Activated naive CD4-positive, alpha-beta T cell treated with anti-CD3 and anti-CD28 coated beads, Interleukin-2, amount 50 U/mL, for 24 hours (primary cell): Measurements from ENCODE around the gene GPC6.

Source experiments
- H3K27ac Mint-ChIP-seq: one replicate; pipeline ENCODE4 v1.8.0; 2021; ENCODE audit warnings: mild to moderate bottlenecking, mixed read lengths
- H3K27me3 Mint-ChIP-seq: one replicate; pipeline ENCODE4 v1.8.0; 2021; ENCODE audit warnings: mixed read lengths
- H3K36me3 Mint-ChIP-seq: one replicate; pipeline ENCODE4 v1.8.0; 2021; ENCODE audit warnings: mixed read lengths
- H3K4me1 Mint-ChIP-seq: one replicate; pipeline ENCODE4 v1.8.0; 2021; ENCODE audit warnings: mixed read lengths
- H3K4me3 Mint-ChIP-seq: one replicate; pipeline ENCODE4 v1.8.0; 2021; ENCODE audit warnings: mild to moderate bottlenecking, mixed read lengths
- H3K9me3 Mint-ChIP-seq: one replicate; pipeline ENCODE4 v1.8.0; 2021; ENCODE audit warnings: mixed read lengths

The GPC6 gene

DNA sequence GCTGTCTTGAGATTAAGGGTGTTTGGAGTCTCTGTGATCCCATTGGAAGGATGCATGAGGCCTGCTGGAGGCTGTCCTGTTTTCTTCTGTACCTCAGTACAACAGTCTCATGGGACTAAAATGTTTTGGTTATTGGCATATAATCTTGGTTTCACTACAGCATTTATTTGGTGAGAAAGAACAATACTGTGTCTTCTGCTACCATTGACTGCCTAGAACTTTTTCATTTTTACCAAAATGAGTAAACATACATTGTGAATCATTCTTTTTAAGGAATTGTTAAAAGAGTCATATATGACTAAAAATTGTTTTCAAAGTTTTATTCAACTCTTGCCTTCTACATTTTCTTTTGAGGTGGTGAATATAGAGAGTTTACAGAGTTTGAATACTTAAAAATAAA, 459.8 kb downstream of the GPC6 start:
- Mint-ChIP-seq H3K4me3 (no peak overlapping the region), H3K36me3 (no peaks in the 10 kb centered on the region), H3K27me3 (no peaks in the 10 kb centered on the region), H3K4me1 (no peaks in the 10 kb centered on the region), H3K27ac (no peak overlapping the region), H3K9me3 (peaks cover 8% of the 10 kb centered on the region)

DNA sequence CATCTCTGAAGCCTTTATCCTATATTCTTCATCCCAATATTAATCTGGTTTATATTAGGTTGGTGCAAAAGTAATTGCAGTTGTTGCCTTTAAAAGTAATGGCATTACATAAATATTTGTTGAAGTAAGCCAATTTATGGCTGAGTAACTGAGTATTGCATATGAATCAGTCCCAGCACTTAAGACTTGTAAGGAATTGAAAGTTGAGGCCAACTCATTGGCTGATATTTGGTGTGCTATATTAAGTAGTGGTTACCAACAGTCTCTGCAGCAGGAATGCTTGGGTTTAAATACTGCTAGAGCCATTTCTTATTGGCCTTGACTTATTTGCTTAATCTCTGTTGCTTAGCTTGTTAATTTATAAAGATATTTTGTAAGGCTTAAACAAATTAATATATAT, 460.7 kb downstream of the GPC6 start:
- peaks cover 8% of the 10 kb centered on the region for H3K9me3 Mint-ChIP-seq
- H3K36me3 Mint-ChIP-seq = no peaks in the 10 kb centered on the region
- no peaks in the 10 kb centered on the region for H3K27me3 Mint-ChIP-seq
- no peak overlapping the region for H3K27ac Mint-ChIP-seq
- no peaks in the 10 kb centered on the region for H3K4me1 Mint-ChIP-seq
- no peak overlapping the region for H3K4me3 Mint-ChIP-seq

DNA sequence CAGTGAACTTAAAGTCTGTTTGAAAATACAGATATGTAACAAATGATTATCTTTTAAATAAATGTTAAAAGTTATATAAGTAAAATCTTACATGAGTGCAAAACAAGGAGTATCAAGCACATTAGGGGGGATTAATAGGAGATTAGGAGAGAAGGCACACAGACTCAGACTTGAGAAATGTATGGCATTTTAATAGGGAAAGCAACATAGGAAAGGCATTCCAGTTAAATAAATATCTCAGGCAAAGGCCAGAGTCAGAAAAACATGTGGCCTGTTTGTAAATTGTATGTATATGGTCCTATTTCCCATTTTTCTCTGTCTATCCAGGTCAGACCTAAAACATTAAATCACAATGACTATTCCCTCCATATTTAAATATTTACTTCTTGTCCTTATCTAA, 462.7 kb downstream of the GPC6 start:
- no peak overlapping the region for H3K4me3 Mint-ChIP-seq
- H3K4me1 Mint-ChIP-seq = no peaks in the 10 kb centered on the region
- no peaks in the 10 kb centered on the region for H3K27me3 Mint-ChIP-seq
- peaks cover 8% of the 10 kb centered on the region for H3K9me3 Mint-ChIP-seq
- H3K36me3 Mint-ChIP-seq = no peaks in the 10 kb centered on the region
- H3K27ac Mint-ChIP-seq = no peak overlapping the region

DNA sequence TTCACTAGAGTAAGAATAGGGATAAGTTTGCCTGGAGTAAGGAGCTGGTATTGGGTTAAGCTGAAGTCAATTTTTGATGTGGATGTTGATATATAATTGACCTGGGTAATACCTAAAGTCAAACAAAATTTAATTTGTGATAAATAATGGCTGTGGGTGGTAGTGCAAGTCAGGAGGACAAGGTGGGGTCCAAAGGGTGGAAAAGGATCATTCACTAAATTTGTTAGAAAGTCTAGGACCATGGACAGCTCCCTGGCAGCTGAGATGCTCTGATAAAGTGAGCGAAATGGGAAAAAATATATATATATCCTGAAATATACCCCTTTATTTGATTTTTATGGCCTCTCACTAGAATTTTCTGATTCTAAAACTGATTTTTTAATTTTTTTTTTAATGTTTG, 463.5 kb downstream of the GPC6 start:
- Mint-ChIP-seq H3K36me3 (no peaks in the 10 kb centered on the region), H3K27ac (no peak overlapping the region), H3K4me1 (no peaks in the 10 kb centered on the region), H3K27me3 (no peaks in the 10 kb centered on the region), H3K4me3 (no peak overlapping the region), H3K9me3 (peaks cover 8% of the 10 kb centered on the region)

DNA sequence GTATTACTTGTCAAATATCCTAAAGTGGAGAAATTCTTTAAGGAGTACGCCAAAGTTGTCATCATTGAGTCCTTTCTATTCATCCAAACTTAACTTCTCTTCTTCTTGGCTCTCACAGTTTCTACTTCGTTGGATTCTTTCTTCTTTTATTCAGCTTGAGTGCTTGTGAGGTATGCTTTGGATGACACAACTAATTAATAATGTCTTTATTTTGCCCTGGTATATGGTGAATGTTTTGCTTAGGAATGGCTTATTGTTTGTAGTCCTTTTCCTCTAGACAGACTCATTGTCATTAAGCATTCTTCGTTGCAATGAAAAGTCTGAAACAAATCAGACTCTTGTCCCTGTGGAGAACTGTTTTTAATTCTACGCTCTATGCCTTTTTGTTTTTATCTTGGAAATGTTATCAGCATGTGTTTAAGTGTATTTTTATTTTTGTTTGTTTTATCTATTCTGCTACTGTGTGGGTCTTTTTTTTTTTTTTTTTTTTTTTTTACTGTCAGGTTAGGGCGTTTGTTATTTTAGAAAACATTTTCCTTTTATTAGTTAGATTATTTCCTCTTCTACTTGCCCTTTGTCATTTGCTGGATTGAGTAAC, 471.5 kb downstream of the GPC6 start:
- H3K9me3 Mint-ChIP-seq = no peaks in the 10 kb centered on the region
- H3K4me3 Mint-ChIP-seq = no peak overlapping the region
- no peaks in the 10 kb centered on the region for H3K36me3 Mint-ChIP-seq
- H3K4me1 Mint-ChIP-seq = no peaks in the 10 kb centered on the region
- no peak overlapping the region for H3K27ac Mint-ChIP-seq
- no peaks in the 10 kb centered on the region for H3K27me3 Mint-ChIP-seq

DNA sequence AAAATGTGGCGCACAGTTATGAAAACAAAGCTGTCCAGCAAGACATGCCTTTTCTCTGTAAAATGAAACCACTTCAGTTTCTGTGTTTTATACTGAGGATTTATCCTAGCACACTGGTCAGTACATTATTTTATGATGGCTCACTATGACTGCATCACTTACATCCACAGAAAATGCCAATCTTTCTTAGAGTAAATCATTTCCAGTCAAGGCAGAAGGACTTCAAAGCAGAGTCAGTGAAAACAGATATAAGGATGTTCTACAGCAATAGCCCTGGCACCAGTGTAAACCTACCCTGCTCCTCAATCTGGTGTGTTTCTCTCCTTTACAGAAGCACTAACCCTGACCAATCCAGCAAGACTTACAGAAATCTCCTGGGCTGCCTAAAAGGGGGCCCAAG, 473.5 kb downstream of the GPC6 start:
- Mint-ChIP-seq H3K27me3 (no peaks in the 10 kb centered on the region), H3K4me1 (no peaks in the 10 kb centered on the region), H3K27ac (no peak overlapping the region), H3K36me3 (no peaks in the 10 kb centered on the region), H3K9me3 (no peaks in the 10 kb centered on the region), H3K4me3 (no peak overlapping the region)

DNA sequence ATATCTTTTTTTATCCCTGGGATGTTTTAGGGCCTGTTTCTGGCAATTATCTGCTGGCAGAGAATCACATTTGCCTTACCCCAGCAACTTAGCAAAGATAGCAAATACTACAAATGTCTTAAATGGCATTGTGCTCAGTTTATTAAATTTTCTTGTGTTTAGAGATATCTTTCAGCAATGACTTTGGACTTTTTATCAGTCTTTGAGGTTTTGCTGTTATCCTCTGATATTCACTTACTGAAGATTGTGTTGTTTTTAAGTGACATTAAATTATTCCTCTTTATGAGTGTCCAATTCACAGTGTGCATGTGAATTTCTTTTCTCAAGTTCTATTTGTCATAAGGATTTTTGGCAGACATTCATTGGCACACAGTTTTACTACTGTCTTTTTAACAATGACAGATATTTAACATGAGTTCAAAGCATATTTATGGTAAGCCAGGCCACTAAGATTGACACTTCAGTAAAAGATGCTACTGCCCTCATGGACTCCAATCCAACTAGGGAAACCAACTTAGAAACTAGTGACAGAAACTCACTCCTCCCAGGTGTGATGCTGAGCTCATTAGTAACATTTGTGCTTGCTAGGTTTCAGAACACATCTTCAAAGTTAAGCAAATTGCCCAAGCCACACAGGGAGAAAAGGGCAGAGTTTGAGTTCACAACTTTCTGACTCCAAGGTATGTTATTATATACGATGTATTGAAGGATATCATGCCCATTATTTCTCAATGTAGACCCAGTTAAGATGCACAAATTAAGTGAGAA, 481.9 kb downstream of the GPC6 start:
- no peak overlapping the region for H3K27ac Mint-ChIP-seq
- H3K36me3 Mint-ChIP-seq = no peaks in the 10 kb centered on the region
- H3K27me3 Mint-ChIP-seq = peaks cover 1% of the 10 kb centered on the region
- no peaks in the 10 kb centered on the region for H3K4me1 Mint-ChIP-seq
- H3K9me3 Mint-ChIP-seq = peaks cover 12% of the 10 kb centered on the region
- H3K4me3 Mint-ChIP-seq = no peak overlapping the region

DNA sequence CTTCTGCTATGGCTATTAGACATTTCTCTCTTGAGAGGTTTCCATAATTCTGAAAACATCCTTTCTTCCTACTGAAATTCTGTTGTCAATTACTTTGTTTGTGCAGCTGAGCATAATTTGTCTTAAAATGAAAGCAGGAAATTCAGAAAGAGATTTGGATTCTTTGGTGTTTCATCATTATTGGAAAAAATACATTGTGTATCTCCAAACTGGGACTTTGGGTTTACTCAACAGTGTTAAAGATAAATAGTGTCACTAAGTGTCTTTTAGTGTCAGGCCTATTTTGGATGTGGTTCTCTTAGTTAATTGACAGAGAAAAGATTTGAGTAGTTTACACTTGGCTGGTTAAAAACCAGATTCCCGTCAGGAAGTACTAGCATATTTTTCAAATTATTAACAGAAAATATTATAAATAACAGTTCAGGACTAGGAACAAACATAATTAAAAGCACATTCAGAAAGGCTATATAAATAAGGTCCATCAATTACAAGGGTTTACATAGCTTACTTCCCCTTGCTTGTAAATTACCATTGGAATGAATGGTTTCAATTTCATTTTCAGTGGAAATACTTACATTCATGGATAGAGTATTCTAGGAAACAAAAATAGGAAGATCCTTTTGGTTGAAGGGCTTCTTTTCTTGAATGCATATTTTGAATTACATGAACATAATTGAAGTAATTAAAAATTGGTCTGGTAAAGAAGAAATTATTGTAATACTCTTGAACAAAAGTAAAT, 483.1 kb downstream of the GPC6 start:
- Mint-ChIP-seq H3K9me3 (peaks cover 22% of the 10 kb centered on the region), H3K36me3 (no peaks in the 10 kb centered on the region), H3K27ac (no peak overlapping the region), H3K4me1 (no peaks in the 10 kb centered on the region), H3K27me3 (peaks cover 1% of the 10 kb centered on the region), H3K4me3 (no peak overlapping the region)

DNA sequence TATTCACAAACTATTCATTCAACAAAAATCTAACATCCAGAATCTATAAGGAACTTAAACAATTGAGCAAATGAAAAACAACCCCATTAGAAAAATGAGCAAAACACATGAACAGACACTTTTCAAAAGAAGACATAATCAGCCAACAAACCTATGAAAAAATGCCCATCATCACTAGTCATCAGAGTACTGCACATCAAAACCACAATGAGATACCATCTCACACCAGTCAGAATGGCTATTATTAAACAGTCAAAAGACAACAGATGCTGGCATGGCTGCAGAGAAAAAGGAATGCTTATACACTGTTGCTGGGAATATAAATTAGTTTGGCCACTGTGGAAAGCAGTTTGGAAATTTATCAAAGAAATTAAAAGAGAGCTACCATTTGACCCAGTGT, 487.6 kb downstream of the GPC6 start:
- no peak overlapping the region for H3K4me3 Mint-ChIP-seq

DNA sequence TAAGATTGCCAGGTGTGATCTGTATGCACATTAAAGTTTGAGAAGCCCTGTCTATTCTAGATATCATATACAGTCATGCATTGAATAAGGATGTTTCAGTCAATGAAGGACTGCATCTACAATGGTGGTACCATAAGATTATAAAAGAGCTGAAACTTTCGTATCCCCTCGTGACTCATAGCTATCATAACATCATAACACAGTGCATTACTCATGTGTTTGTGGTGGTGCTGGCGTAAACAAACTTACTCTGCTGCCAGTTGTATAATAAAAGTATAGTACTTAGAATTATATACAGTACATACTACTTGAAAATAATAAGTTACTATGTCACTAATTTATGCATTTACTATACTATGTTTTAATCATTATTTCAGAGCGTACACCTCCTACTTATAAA, 489.3 kb downstream of the GPC6 start:
- no peaks in the 10 kb centered on the region for H3K4me1 Mint-ChIP-seq
- H3K27ac Mint-ChIP-seq = no peak overlapping the region
- H3K4me3 Mint-ChIP-seq = no peak overlapping the region
- H3K27me3 Mint-ChIP-seq = no peaks in the 10 kb centered on the region
- H3K36me3 Mint-ChIP-seq = no peaks in the 10 kb centered on the region
- peaks cover 22% of the 10 kb centered on the region for H3K9me3 Mint-ChIP-seq

More for the DNA sequence above, 487.6 kb downstream of the GPC6 start:
- no peaks in the 10 kb centered on the region for H3K36me3 Mint-ChIP-seq
- H3K4me1 Mint-ChIP-seq = no peaks in the 10 kb centered on the region
- H3K27ac Mint-ChIP-seq = no peak overlapping the region
- H3K27me3 Mint-ChIP-seq = peaks cover under 1% of the 10 kb centered on the region
- H3K9me3 Mint-ChIP-seq = peaks cover 22% of the 10 kb centered on the region

DNA sequence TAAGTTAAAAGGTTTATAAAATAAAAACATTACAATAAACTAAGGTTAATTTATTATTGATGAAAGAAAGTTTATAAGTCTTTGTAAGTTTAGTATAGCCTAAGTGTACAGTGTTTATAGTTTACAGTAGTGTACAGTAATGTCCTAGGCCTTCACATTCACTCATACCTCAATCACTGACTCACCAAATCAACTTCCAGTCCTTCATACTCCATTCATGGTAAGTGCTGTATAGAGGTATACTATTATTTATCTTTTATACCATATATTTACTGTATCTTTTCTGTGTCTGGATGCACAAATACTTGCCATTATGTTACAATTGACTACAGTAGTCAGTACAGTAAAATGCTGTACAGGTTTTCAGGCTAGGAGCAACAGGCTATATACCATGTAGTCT, 490.0 kb downstream of the GPC6 start:
- Mint-ChIP-seq H3K27ac (no peak overlapping the region), H3K4me1 (no peaks in the 10 kb centered on the region), H3K27me3 (no peaks in the 10 kb centered on the region), H3K4me3 (no peak overlapping the region), H3K9me3 (peaks cover 15% of the 10 kb centered on the region), H3K36me3 (no peaks in the 10 kb centered on the region)

DNA sequence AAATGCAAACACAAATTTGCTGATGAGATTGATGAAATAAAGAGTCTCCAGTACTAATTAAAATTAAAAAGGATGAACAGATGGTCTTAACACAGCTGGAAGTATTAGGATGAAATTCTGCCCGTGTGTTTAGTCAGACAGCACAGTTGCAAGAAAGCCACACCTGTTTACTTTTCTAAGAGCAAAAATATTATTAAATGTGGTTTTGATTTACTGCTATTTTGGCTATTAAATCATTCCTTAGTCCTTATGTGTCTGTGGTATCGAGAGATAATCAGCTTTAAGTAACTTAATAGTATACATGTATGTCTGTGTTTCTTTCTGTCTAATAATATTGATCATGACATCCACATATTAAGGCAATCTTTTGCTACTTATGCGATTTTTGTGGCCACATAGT, 494.9 kb downstream of the GPC6 start:
- Mint-ChIP-seq H3K4me1 (no peaks in the 10 kb centered on the region), H3K9me3 (no peaks in the 10 kb centered on the region), H3K36me3 (no peaks in the 10 kb centered on the region), H3K27ac (no peak overlapping the region), H3K4me3 (no peak overlapping the region), H3K27me3 (peaks cover 2% of the 10 kb centered on the region)

DNA sequence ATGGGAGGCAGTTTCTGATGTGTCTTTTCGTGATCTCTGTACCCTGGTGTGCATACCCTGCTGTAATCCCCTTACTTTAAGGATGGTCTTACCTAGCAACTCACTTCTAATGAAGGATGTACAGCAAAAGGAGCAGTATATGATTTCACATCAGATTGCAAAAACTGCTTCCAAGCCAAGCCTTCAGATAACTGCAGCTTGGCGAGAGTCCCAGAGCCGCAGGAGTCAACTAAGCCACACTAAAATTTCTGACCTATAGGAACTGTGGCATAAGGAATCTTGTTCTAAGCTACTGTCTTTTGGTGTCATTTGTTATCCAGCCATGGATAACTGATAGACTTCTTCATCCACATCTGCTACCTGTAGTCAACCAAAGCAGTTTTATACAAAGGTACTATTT, 496.7 kb downstream of the GPC6 start:
- H3K4me1 Mint-ChIP-seq = no peaks in the 10 kb centered on the region
- H3K36me3 Mint-ChIP-seq = no peaks in the 10 kb centered on the region
- H3K9me3 Mint-ChIP-seq = no peaks in the 10 kb centered on the region
- no peak overlapping the region for H3K27ac Mint-ChIP-seq
- H3K27me3 Mint-ChIP-seq = peaks cover 2% of the 10 kb centered on the region
- H3K4me3 Mint-ChIP-seq = no peak overlapping the region

DNA sequence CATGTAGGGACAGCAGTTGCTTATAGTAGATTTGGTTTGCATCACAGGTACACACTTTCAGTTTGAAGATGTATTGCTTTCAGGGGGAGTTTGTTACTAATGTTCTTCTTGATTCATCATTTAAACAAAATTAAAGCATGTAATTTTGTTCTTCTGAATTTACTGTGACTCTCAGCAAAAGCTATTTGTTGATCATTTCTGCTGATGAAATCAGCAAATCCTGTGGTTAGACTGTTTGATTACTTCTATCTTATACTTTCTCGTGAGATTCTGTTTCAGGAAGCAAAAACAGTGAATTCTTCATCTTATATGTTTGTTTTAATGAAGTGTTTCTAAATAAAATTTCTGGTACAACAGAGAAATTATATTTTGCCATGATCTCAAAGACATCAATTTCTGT, 497.6 kb downstream of the GPC6 start:
- Mint-ChIP-seq H3K4me1 (no peaks in the 10 kb centered on the region), H3K27ac (no peak overlapping the region), H3K4me3 (no peak overlapping the region), H3K36me3 (no peaks in the 10 kb centered on the region), H3K27me3 (peaks cover 2% of the 10 kb centered on the region), H3K9me3 (no peaks in the 10 kb centered on the region)

DNA sequence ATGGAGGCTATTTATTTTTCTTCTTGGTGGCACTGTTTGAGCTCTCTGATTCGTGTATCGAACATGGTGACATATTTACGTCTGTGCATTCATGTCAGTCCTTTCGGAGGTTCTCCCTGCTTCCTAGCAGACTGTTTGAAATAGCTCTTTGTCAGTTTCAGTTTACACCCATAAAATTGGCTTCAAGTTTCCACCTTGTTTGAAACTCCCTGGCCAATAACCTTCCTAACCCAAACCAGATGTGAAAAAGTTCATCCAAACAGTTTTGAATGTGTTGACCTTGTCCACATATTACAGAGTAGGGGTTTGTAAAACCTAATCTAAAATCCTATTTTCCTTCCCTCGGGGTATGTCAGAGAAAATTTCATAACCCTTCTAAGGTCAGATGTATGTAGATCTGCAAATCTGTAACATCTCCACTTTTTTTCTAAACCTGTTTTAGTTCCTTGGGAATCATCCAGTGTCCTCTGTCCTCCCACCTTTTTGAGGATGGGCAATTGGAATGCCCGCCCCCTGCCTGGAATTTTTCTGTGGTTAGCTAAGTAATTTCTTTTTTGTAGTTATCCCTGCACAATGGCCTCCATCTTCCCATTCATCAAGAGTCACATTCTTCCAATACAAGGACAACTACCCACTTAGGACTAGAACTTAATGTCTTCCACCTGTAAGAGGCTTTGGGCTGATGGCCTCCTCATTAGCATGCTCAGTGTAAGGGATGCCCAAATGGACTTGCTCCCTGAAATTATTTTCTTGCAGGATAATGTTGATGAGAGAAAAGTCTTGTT, 499.8 kb downstream of the GPC6 start:
- H3K4me3 Mint-ChIP-seq = no peak overlapping the region
- H3K4me1 Mint-ChIP-seq = no peaks in the 10 kb centered on the region
- peaks cover 2% of the 10 kb centered on the region for H3K27me3 Mint-ChIP-seq
- no peaks in the 10 kb centered on the region for H3K9me3 Mint-ChIP-seq
- no peak overlapping the region for H3K27ac Mint-ChIP-seq
- no peaks in the 10 kb centered on the region for H3K36me3 Mint-ChIP-seq
